Left lung (tissue), 10 donors: ENCODE results near the gene TRDN. TPM values are rescaled to one million over a fixed set of nuclear protein-coding genes. Genes with fewer than 3 reads are reported as not detected.

ENCODE experiments used
- ATAC-seq: fragments of 200-7000 bp; cut with Tn5 transposase; one replicate; pipeline ENCODE4 v1.9.1; 2020; ENCODE audit warnings: moderate library complexity
- DNase-seq, 4 donors: peaks; one replicate each; pipeline ENCODE4 v3.0.0-alpha.2; 2013 to 2020
- H3K27ac ChIP-seq, 2 donors: fragments of 200-600 bp; sonication (generic) in 1 of 2; one replicate each; pipeline versions ENCODE4 v1.5.0 to v1.8.0; 2020 to 2021
- H3K27me3 ChIP-seq, 2 donors: fragments of 200-600 bp; sonication (generic) in 1 of 2; one replicate each; pipeline versions ENCODE4 v1.5.0 to v1.8.0; 2020 to 2021
- H3K36me3 ChIP-seq, 2 donors: fragments of 200-600 bp; sonication (generic) in 1 of 2; one replicate each; pipeline versions ENCODE4 v1.5.0 to v1.8.0; 2020 to 2021
- H3K4me1 ChIP-seq, 2 donors: fragments of 200-600 bp; one replicate each; pipeline ENCODE4 v1.8.0; 2021
- H3K4me3 ChIP-seq, 2 donors: fragments of 200-600 bp; sonication (generic) in 1 of 2; one replicate each; pipeline versions ENCODE4 v1.5.0 to v1.8.0; 2020 to 2021; ENCODE audit warnings: mild to moderate bottlenecking in 1 of 2
- H3K9me3 ChIP-seq, 2 donors: fragments of 200-600 bp; sonication (generic) in 1 of 2; one replicate each; pipeline versions ENCODE4 v1.5.0 to v1.8.0; 2020 to 2021
- CTCF ChIP-seq, 2 donors: fragments of 200-600 bp; sonication (generic) in 1 of 2; IDR thresholded peaks; one replicate each; pipeline versions ENCODE4 v1.5.0 to v1.8.0; 2021; ENCODE audit warnings: antibody characterized with exemption in 2 of 2
- intact Hi-C, 2 donors: fragments of 100-400 bp; cut with DNase I; formaldehyde crosslinking; loops; one replicate each; pipeline versions ENCODE4 v1.11.2 to v1.14.2; 2022
- polyA plus RNA-seq, 6 donors: library from polyadenylated mRNA; unstranded; fragments of 120-200 nt; gene quantifications; one replicate each; pipeline ENCODE4 v1.2.1, GENCODE V29; 2013; ENCODE audit not compliant: insufficient read length in 6 of 6
- total RNA-seq, 2 donors: library from RNA; stranded (reverse); fragmentation: NEBNext Ultra II Directional; extraction: Animal tissue kit (Norgen Biotek cat#: 25700); gene quantifications; one replicate each; pipeline ENCODE4 v1.2.1, GENCODE V29; 2021
- donor health status: DM: no; HTN: yes; CAD: no.
- donor health status: DM: no; HTN: no; CAD: no.

Gene TRDN
- total and polyA plus RNA-seq, 8 donors = 0.03 to 0.18 (median 0.11) TPM; not detected in 3

GRCh38 chr6:123658848-123659247 lies 22.1 kb upstream of the TRDN start:
- Histone ChIP-seq H3K27ac (no peak overlapping the region), H3K4me3 (no peak overlapping the region), H3K27me3 (no peaks in the 10 kb centered on the region), H3K9me3 (no peaks in the 10 kb centered on the region), H3K4me1 (no peaks in the 10 kb centered on the region), H3K36me3 (no peaks in the 10 kb centered on the region)
- TF ChIP-seq CTCF (IDR thresholded peaks at IDR 0.05) = no peak
- intact Hi-C loops = no loop called here
- ATAC-seq (no peak), DNase-seq (no peak)

- Histone ChIP-seq H3K27ac (no peak overlapping the region), H3K36me3 (no peaks in the 10 kb centered on the region), H3K4me3 (no peak overlapping the region), H3K4me1 (no peaks in the 10 kb centered on the region), H3K9me3 (no peaks in the 10 kb centered on the region), H3K27me3 (no peaks in the 10 kb centered on the region)
- intact Hi-C loops = no loop called here
- DNase-seq (no peak), ATAC-seq (peak; percentile 25)
- no peak for TF ChIP-seq CTCF (IDR thresholded peaks at IDR 0.05)
Measured at GRCh38 chr6:123655521-123656306, 19.0 kb upstream of the TRDN start.

- intact Hi-C loops = no loop called here
- TF ChIP-seq CTCF (IDR thresholded peaks at IDR 0.05) = no peak
- H3K27me3 ChIP-seq = no peaks in the 10 kb centered on the region
- ATAC-seq (no peak), DNase-seq (no peak)
- no peak overlapping the region for H3K27ac ChIP-seq
- no peaks in the 10 kb centered on the region for H3K4me1 ChIP-seq
- H3K36me3 ChIP-seq = no peaks in the 10 kb centered on the region
- no peak overlapping the region for H3K4me3 ChIP-seq
- H3K9me3 ChIP-seq = peaks cover 0 to 3% of the 10 kb centered on the region in 2 donors
Measured at GRCh38 chr6:123648723-123649122, 12.0 kb upstream of the TRDN start.

GRCh38 chr6:123648020-123648580 lies 11.3 kb upstream of the TRDN start:
- Histone ChIP-seq H3K9me3 (peaks cover 0 to 3% of the 10 kb centered on the region in 2 donors), H3K4me3 (no peak overlapping the region), H3K27me3 (no peaks in the 10 kb centered on the region), H3K4me1 (no peaks in the 10 kb centered on the region), H3K27ac (no peak overlapping the region), H3K36me3 (no peaks in the 10 kb centered on the region)
- no peak for TF ChIP-seq CTCF (IDR thresholded peaks at IDR 0.05)
- no peak for ATAC-seq
- no peak for DNase-seq
- intact Hi-C loops = no loop called here

GRCh38 chr6:123641497-123641896 lies 4.7 kb upstream of the TRDN start:
- Histone ChIP-seq H3K36me3 (no peaks in the 10 kb centered on the region), H3K4me3 (no peak overlapping the region), H3K27me3 (no peaks in the 10 kb centered on the region), H3K9me3 (no peaks in the 10 kb centered on the region), H3K4me1 (no peaks in the 10 kb centered on the region), H3K27ac (no peak overlapping the region)
- no peak for DNase-seq
- no peak for TF ChIP-seq CTCF (IDR thresholded peaks at IDR 0.05)
- intact Hi-C loops = no loop called here
- no peak for ATAC-seq
